HCT116 (cell line): ENCODE results near the gene MYEF2. TPM values are rescaled to one million over a fixed set of nuclear protein-coding genes. Genes with fewer than 3 reads are reported as not detected.

Experiments used
- ATAC-seq: fragments of 200-7000 bp; cut with Tn5 transposase; 2 replicates; pipeline ENCODE4 v1.9.1; 2020; ENCODE audit warnings: mild to moderate bottlenecking, moderate library complexity
- BruUV-seq: library from RNA; stranded (reverse); fragments of 400-500 nt; replicated peaks from 2 replicates; lab custom pipeline; 2021; lab: Mats Ljungman, UMichigan
- CTCF ChIA-PET: fragments of 300-600 bp; sonication (Branson Sonifier 250); formaldehyde crosslinking; loops from one replicate; lab custom pipeline; 2021; ENCODE audit warnings: antibody characterized with exemption; lab: Charles Lee
- POLR2A ChIA-PET: fragments of 300-600, 350-600 bp; sonication (Branson Sonifier 250); formaldehyde crosslinking; loops from one replicate; lab custom pipeline; 2021; ENCODE audit warnings: antibody characterized with exemption; lab: Charles Lee
- RAD21 ChIA-PET, 2 experiments: fragments of 300-600 bp; sonication (Branson Sonifier 250); formaldehyde crosslinking; loops; one replicate each; lab custom pipeline; 2023; ENCODE audit warnings: low total read pairs in 2 of 2; ENCODE audit not compliant: uncharacterized antibody in 2 of 2, unreplicated experiment in 2 of 2, low non-redundant PET in 1 of 2; lab: Charles Lee
- DNase-seq: peaks from one replicate; pipeline ENCODE4 v3.0.0-alpha.2; 2010; ENCODE audit warnings: low read depth, low spot score
- H2AFZ ChIP-seq: fragments of 200-600 bp; shearing (Covaris generic), sonication (generic); 2 replicates; pipeline ENCODE4 v1.6.1; 2017; ENCODE audit warnings: low read depth, mixed run types, mixed read lengths, antibody characterized with exemption, low read length; ENCODE audit not compliant: poor library complexity, severe bottlenecking
- H3K27ac ChIP-seq: 2 replicates; pipeline ENCODE4 v1.5.1; 2012; ENCODE audit warnings: low read depth, low read length
- H3K27me3 ChIP-seq: fragments of 200-600 bp; sonication (generic); 2 replicates; pipeline ENCODE4 v1.6.1; 2016; ENCODE audit warnings: mixed run types, low read length, mixed read lengths; ENCODE audit not compliant: insufficient read depth
- H3K36me3 ChIP-seq, 2 experiments: fragments of 200-500 bp in 1 of 2; fragments of 200-600 bp in 1 of 2; sonication (Bioruptor generic) in 1 of 2; sonication (generic) in 1 of 2; 2 replicates each; pipeline versions ENCODE4 v1.5.1 to v1.6.1; 2014 to 2016; ENCODE audit warnings: low read length in 2 of 2, inconsistent platforms in 1 of 2, mixed read lengths in 1 of 2, mixed run types in 1 of 2; ENCODE audit not compliant: insufficient read depth in 2 of 2, control insufficient read depth in 1 of 2
- H3K4me1 ChIP-seq, 2 experiments: fragments of 200-600 bp in 1 of 2; sonication (generic) in 1 of 2; 2 replicates each; pipeline versions ENCODE4 v1.5.1 to v1.6.1; 2012 to 2017; ENCODE audit warnings: low read length in 2 of 2, inconsistent platforms in 1 of 2, mild to moderate bottlenecking in 1 of 2, mixed read lengths in 1 of 2, mixed run types in 1 of 2, moderate library complexity in 1 of 2; ENCODE audit not compliant: insufficient read depth in 2 of 2, control insufficient read depth in 1 of 2
- H3K4me2 ChIP-seq: fragments of 200-600 bp; sonication (generic); 2 replicates; pipeline ENCODE4 v1.6.1; 2017; ENCODE audit warnings: mixed run types, low read length, mixed read lengths
- H3K4me3 ChIP-seq, 2 experiments: fragments of 200-600 bp in 1 of 2; sonication (generic) in 1 of 2; replicated peaks in 1 of 2; 2 replicates each; pipeline ENCODE4 v1.5.1; 2011 to 2016; ENCODE audit warnings: low read length in 2 of 2, control low read depth in 1 of 2, low read depth in 1 of 2, mild to moderate bottlenecking in 1 of 2, mixed read lengths in 1 of 2, mixed run types in 1 of 2
- H3K79me2 ChIP-seq: fragments of 200-600 bp; sonication (generic); 2 replicates; pipeline ENCODE4 v1.6.1; 2017; ENCODE audit warnings: mild to moderate bottlenecking, mixed run types, low read length, moderate library complexity, mixed read lengths; ENCODE audit not compliant: insufficient read depth
- H3K9ac ChIP-seq: fragments of 200-600 bp; sonication (generic); 2 replicates; pipeline ENCODE4 v1.6.1; 2016; ENCODE audit warnings: low read length, mixed read lengths
- H3K9me2 ChIP-seq: fragments of 200-600 bp; sonication (generic), shearing (Covaris generic); 2 replicates; pipeline ENCODE4 v1.6.1; 2017; ENCODE audit warnings: mixed run types, mild to moderate bottlenecking, moderate library complexity; ENCODE audit not compliant: insufficient read depth
- H3K9me3 ChIP-seq, 2 experiments: fragments of 200-500 bp in 1 of 2; fragments of 200-600 bp in 1 of 2; sonication (Bioruptor generic) in 1 of 2; sonication (generic) in 1 of 2; 2 replicates each; pipeline ENCODE4 v1.6.1; 2014 to 2017; ENCODE audit warnings: low read length in 2 of 2, mixed read lengths in 2 of 2, inconsistent platforms in 1 of 2, low read depth in 1 of 2, mild to moderate bottlenecking in 1 of 2, mixed run types in 1 of 2, moderate library complexity in 1 of 2; ENCODE audit not compliant: control insufficient read depth in 1 of 2, insufficient read depth in 1 of 2
- H4K20me1 ChIP-seq: fragments of 200-600 bp; sonication (generic), shearing (Covaris generic); 2 replicates; pipeline ENCODE4 v1.6.1; 2017; ENCODE audit warnings: mixed run types, mild to moderate bottlenecking, moderate library complexity; ENCODE audit not compliant: insufficient read depth
- ATF3 ChIP-seq: IDR thresholded peaks from 2 replicates; pipeline ENCODE4 v1.6.1; 2012
- ELF1 ChIP-seq: IDR thresholded peaks from 2 replicates; pipeline ENCODE4 v1.6.1; 2012; ENCODE audit warnings: low read depth, borderline replicate concordance
- EZH2 ChIP-seq: fragments of 200-600 bp; sonication (generic); IDR thresholded peaks from 2 replicates; pipeline ENCODE4 v1.6.1; 2017; ENCODE audit warnings: antibody characterized with exemption, mixed run types
- FOSL1 ChIP-seq: IDR thresholded peaks from 2 replicates; pipeline ENCODE4 v1.6.1; 2012; ENCODE audit warnings: low read depth
- MAX ChIP-seq: IDR thresholded peaks from 2 replicates; pipeline ENCODE4 v1.6.1; 2012
- POLR2A ChIP-seq: IDR thresholded peaks from 2 replicates; pipeline ENCODE4 v1.7.0; 2011; ENCODE audit warnings: borderline replicate concordance; ENCODE audit not compliant: insufficient read depth, insufficient read length; ENCODE audit errors: extremely low read depth
- POLR2AphosphoS5 ChIP-seq: IDR thresholded peaks from 2 replicates; pipeline ENCODE4 v1.6.1; 2011; ENCODE audit warnings: mild to moderate bottlenecking, low read depth, low read length, moderate library complexity
- RAD21 ChIP-seq: IDR thresholded peaks from 2 replicates; pipeline ENCODE4 v1.6.1; 2012; ENCODE audit warnings: low read depth, mild to moderate bottlenecking
- REST ChIP-seq: IDR thresholded peaks from 2 replicates; pipeline ENCODE4 v1.6.1; 2012; ENCODE audit warnings: low read depth
- TCF7L2 ChIP-seq: IDR thresholded peaks from 2 replicates; pipeline ENCODE4 v1.7.0; 2011; ENCODE audit warnings: borderline replicate concordance, inconsistent platforms; ENCODE audit not compliant: insufficient read depth, insufficient read length; ENCODE audit errors: extremely low read depth
- ZFX ChIP-seq: fragments of 450-650 bp; IDR thresholded peaks from 2 replicates; pipeline ENCODE4 v1.6.1; 2017
- intact Hi-C: fragments of 100-400 bp; cut with micrococcal nuclease; formaldehyde crosslinking; loops from 2 replicates; pipeline ENCODE4 v1.10.0; 2022
- total RNA-seq: library from RNA; stranded (reverse); gene quantifications from one replicate; pipeline ENCODE4 v1.2.1, GENCODE V29; 2021; ENCODE audit not compliant: unreplicated experiment
- TF ChIP-seq, protein P1 (sequence below): IDR thresholded peaks from 2 replicates; pipeline ENCODE4 v1.6.1; 2011; ENCODE audit warnings: mild to moderate bottlenecking, low read length, moderate library complexity; ENCODE audit not compliant: insufficient replicate concordance; ENCODE audit errors: extremely low read depth

MYEF2 gene
- total RNA-seq, 1 experiment from 2014 or later = 0.69 TPM

GRCh38 chr15:48205981-48206380, 27.9 kb upstream of the MYEF2 start, which contains the start of gene SLC12A1:
Gene SLC12A1 (plus strand): TSS chr15:48206302. CDS start chr15:48207720, 1,418 bp downstream.
- ATAC-seq (no peak), DNase-seq (no peak)
- intact Hi-C loops = no loop called here
- H3K4me1 ChIP-seq = no peaks in the 10 kb centered on the region
- no peaks in the 10 kb centered on the region for H3K9me2 ChIP-seq
- no peak within 1 kb of the TSS for H3K9ac ChIP-seq
- ChIA-PET POLR2A (no interaction called here), CTCF (no interaction called here), RAD21 (no interaction called here)
- no peak within 1 kb of the TSS for H3K4me2 ChIP-seq
- no peaks in the 10 kb centered on the region for H3K36me3 ChIP-seq
- 0 out of 2 replicates have a peak, but pooled peaks cover 3% of the 10 kb centered on the region for H3K27me3 ChIP-seq
- H3K4me3 ChIP-seq = no peak within 1 kb of the TSS
- H3K9me3 ChIP-seq = no peaks in the 10 kb centered on the region
- TF ChIP-seq TCF7L2 = no peak
- no peak for TF ChIP-seq RAD21
- TF ChIP-seq ATF3 = no peak
- TF ChIP-seq ELF1 = no peak
- no peak for TF ChIP-seq POLR2AphosphoS5
- TF ChIP-seq ZFX = no peak
- TF ChIP-seq, protein P1, sequence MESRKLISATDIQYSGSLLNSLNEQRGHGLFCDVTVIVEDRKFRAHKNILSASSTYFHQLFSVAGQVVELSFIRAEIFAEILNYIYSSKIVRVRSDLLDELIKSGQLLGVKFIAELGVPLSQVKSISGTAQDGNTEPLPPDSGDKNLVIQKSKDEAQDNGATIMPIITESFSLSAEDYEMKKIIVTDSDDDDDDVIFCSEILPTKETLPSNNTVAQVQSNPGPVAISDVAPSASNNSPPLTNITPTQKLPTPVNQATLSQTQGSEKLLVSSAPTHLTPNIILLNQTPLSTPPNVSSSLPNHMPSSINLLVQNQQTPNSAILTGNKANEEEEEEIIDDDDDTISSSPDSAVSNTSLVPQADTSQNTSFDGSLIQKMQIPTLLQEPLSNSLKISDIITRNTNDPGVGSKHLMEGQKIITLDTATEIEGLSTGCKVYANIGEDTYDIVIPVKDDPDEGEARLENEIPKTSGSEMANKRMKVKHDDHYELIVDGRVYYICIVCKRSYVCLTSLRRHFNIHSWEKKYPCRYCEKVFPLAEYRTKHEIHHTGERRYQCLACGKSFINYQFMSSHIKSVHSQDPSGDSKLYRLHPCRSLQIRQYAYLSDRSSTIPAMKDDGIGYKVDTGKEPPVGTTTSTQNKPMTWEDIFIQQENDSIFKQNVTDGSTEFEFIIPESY = no peak
- TF ChIP-seq POLR2A = no peak
- BruUV-seq = no TSS peak
- H3K79me2 ChIP-seq = no peaks in the 10 kb centered on the region
- no peak within 1 kb of the TSS for H2AFZ ChIP-seq
- H3K27ac ChIP-seq = no peak within 1 kb of the TSS
- no peaks in the 10 kb centered on the region for H4K20me1 ChIP-seq

GRCh38 chr15:48202068-48202467, 24.0 kb upstream of the MYEF2 start:
- Histone ChIP-seq H3K27me3 (no peaks in the 10 kb centered on the region), H3K27ac (no peak overlapping the region), H3K79me2 (no peaks in the 10 kb centered on the region), H3K9me3 (no peaks in the 10 kb centered on the region), H3K36me3 (no peaks in the 10 kb centered on the region), H4K20me1 (no peaks in the 10 kb centered on the region), H3K9me2 (no peaks in the 10 kb centered on the region), H3K4me1 (no peaks in the 10 kb centered on the region), H3K9ac (no peak overlapping the region), H2AFZ (no peak overlapping the region), H3K4me3 (no peak overlapping the region), H3K4me2 (no peak overlapping the region)
- intact Hi-C loops = no loop called here
- ChIA-PET CTCF (no interaction called here), POLR2A (no interaction called here), RAD21 (no interaction called here)
- ATAC-seq = no peak
- no peak for DNase-seq
- no TSS peak for BruUV-seq
- TF ChIP-seq MAX = no peak
- TF ChIP-seq REST = no peak
- no peak for TF ChIP-seq FOSL1
- no peak for TF ChIP-seq EZH2
- TF ChIP-seq, all 23 proteins: peak for 0
